Heart right ventricle (tissue), 16 donors: Measurements from ENCODE around the gene RANBP9. TPM values are rescaled to one million over a fixed set of nuclear protein-coding genes. Genes with fewer than 3 reads are reported as not detected.

Experiments
- ATAC-seq, 8 donors: fragments of 200-7000 bp; cut with Tn5 transposase; one replicate each; pipeline ENCODE4 v1.9.1; 2020; ENCODE audit warnings: mild to moderate bottlenecking in 8 of 8, moderate library complexity in 8 of 8, moderate number of reproducible peaks in 1 of 8
- DNase-seq, 2 donors: peaks; one replicate each; pipeline ENCODE4 v3.0.0-alpha.2; 2020
- H3K27ac ChIP-seq, 10 donors: fragments of 200-600 bp; sonication (generic) in 2 of 10; one replicate each; pipeline versions ENCODE4 v1.5.0 to v1.8.0; 2020 to 2022; ENCODE audit warnings: mild to moderate bottlenecking in 3 of 10
- H3K27me3 ChIP-seq, 7 donors: fragments of 200-600 bp; one replicate each; pipeline ENCODE4 v1.8.0; 2021 to 2022; ENCODE audit warnings: mild to moderate bottlenecking in 2 of 7
- H3K36me3 ChIP-seq, 9 donors: fragments of 200-600 bp; sonication (generic) in 1 of 9; one replicate each; pipeline versions ENCODE4 v1.5.0 to v1.8.0; 2020 to 2022; ENCODE audit warnings: mild to moderate bottlenecking in 2 of 9
- H3K4me1 ChIP-seq, 9 donors: fragments of 200-600 bp; sonication (generic) in 1 of 9; one replicate each; pipeline versions ENCODE4 v1.5.0 to v1.8.0; 2020 to 2022; ENCODE audit warnings: mild to moderate bottlenecking in 4 of 9
- H3K4me3 ChIP-seq, 10 donors: fragments of 200-600 bp; sonication (generic) in 2 of 10; one replicate each; pipeline versions ENCODE4 v1.5.0 to v1.8.0; 2020 to 2022; ENCODE audit warnings: mild to moderate bottlenecking in 7 of 10, moderate library complexity in 2 of 10
- H3K9me3 ChIP-seq, 11 donors: fragments of 200-600 bp in 10 of 11; sonication (generic) in 2 of 11; one replicate each; pipeline versions ENCODE4 v1.5.0 to v1.8.0; 2013 to 2022; ENCODE audit warnings: mild to moderate bottlenecking in 2 of 11, control low read depth in 1 of 11, moderate library complexity in 1 of 11
- WGBS, 2 donors: extraction: QIAGEN DNeasy Blood & Tissue Kit; methylation state at CpG; one replicate each; pipeline ENCODE4 v1.1.7; 2013; ENCODE audit warnings: inconsistent platforms in 1 of 2; 5-methylcytosine and 5-hydroxymethylcytosine counted together
- intact Hi-C, 10 donors: fragments of 100-400 bp; cut with DNase I; formaldehyde crosslinking; loops; one replicate each; pipeline versions ENCODE4 v1.11.1 to v1.14.2; 2022
- polyA plus RNA-seq, 2 donors: library from polyadenylated mRNA; stranded (reverse); fragments of 200-250 nt; gene quantifications; one replicate each; pipeline ENCODE4 v1.2.3, GENCODE V29; 2013
- total RNA-seq, 10 donors: library from RNA; stranded (reverse); fragmentation: NEBNext Ultra II Directional in 3 of 10; extraction: Animal tissue kit (Norgen Biotek cat#: 25700) in 3 of 10; gene quantifications; one replicate each; pipeline versions ENCODE4 v1.2.1 to v1.2.4, GENCODE V29; 2021 to 2023
- TF ChIP-seq, protein P1 (sequence below), 9 donors: fragments of 200-600 bp; sonication (generic) in 2 of 9; IDR thresholded peaks; one replicate each; pipeline versions ENCODE4 v1.5.0 to v1.8.0; 2021 to 2022; ENCODE audit warnings: antibody characterized with exemption in 9 of 9, mild to moderate bottlenecking in 5 of 9, moderate library complexity in 1 of 9
- donor health status: Arrhythmogenic right ventricular cardiomyopathy.
- donor health status: ischemic (EF 13 %, LVEDD 7.1; RV severe dilation, severe dysfunction).
- donor health status: healthy with polysubstance abuse.
- donor health status: DM: no; HTN: yes; CAD: no.
- donor health status: DM: no; HTN: no; CAD: no.
- donor health status: ischemic (EF 25% LVEDD 6.9; RV normal size, moderate dysfunction).
- donor health status: ischemic (EF 25% LVEDD 5.7; RV mildly dilated, moderate dysfunction).
- donor health status: healthy.
- donor health status: DM: yes; HTN: yes; CAD: no.
- donor health status: Ischemic cardiomyopathy.
- donor health status: ischemic (EF 35%, LVEDD 5.7; RV mildly dilated, moderate dysfunction).
- donor health status: nonischemic (EF 11% LVEDD 7.7; RV severe dilation, severe dysfunction).
- donor health status: DM: yes; HTN: yes; CAD: no.
- donor health status: PGD.
- donor health status: ischemic (EF 29% LVEDD 5.4; RV normal size, mild dysfunction).
- donor health status: nonischemic (EF 23%, LVEDD 6.1; RV moderate dilation, normal function).

The RANBP9 gene
- total and polyA plus RNA-seq, 12 donors = 10.0 to 41.6 (median 33.8) TPM

DNA sequence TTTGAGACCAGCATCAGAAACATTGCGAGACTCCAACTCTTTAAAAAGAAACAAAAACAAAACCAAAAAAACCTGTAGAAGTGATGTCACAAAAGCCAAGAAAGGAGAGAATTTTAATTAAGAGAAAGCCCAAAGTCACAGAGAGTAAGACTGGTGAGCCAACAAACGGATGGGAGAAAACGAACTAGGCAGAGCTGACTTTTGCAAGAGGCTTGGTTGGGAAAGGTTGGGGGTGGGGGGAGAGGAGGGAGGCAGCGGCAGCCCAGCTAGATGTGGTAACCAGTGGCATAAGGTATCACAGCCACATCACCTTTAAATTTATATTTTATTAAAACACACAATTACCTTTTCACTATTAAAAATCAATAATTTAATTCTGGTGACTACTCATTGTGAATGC, 73.0 kb downstream of the RANBP9 start:
- TF ChIP-seq, protein P1, sequence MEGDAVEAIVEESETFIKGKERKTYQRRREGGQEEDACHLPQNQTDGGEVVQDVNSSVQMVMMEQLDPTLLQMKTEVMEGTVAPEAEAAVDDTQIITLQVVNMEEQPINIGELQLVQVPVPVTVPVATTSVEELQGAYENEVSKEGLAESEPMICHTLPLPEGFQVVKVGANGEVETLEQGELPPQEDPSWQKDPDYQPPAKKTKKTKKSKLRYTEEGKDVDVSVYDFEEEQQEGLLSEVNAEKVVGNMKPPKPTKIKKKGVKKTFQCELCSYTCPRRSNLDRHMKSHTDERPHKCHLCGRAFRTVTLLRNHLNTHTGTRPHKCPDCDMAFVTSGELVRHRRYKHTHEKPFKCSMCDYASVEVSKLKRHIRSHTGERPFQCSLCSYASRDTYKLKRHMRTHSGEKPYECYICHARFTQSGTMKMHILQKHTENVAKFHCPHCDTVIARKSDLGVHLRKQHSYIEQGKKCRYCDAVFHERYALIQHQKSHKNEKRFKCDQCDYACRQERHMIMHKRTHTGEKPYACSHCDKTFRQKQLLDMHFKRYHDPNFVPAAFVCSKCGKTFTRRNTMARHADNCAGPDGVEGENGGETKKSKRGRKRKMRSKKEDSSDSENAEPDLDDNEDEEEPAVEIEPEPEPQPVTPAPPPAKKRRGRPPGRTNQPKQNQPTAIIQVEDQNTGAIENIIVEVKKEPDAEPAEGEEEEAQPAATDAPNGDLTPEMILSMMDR (IDR thresholded peaks at IDR 0.05) = no peak
- peaks cover 0 to 26% (median 7%) of the 10 kb centered on the region in 9 donors for H3K4me1 ChIP-seq
- H3K4me3 ChIP-seq = no peak overlapping the region
- H3K27ac ChIP-seq = no peak overlapping the region
- 83 to 91% methylated on average over 4 of the region's 4 CpGs for WGBS, 2 donors
- DNase-seq (no peak), ATAC-seq (no peak)
- peaks cover 0 to 82% (median 37%) of the 10 kb centered on the region in 9 donors for H3K36me3 ChIP-seq
- no peaks in the 10 kb centered on the region for H3K9me3 ChIP-seq
- no peaks in the 10 kb centered on the region for H3K27me3 ChIP-seq
- intact Hi-C loops = loop anchor here in 1 of 10 donors (5.0 kb wide), 1 partner anchor 69 kb away; no protein-coding TSS in a partner anchor

DNA sequence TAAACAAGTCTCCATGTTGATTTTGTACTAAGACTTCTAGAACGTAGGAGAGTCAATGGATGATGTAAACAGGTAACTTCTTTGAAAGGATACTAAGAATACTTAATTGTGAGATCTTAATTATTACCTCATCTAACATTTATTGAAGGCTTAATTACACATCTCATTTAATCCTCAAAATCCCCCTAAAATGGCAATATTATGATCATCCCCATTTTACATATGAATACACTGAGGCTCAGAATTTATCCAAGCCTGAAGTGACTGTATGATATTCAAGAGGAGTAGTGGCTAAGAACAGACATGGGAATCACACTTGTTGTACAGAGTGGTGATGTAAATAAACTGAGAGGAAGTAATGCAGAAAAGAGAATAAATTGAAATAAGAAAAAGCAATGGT, 73.6 kb downstream of the RANBP9 start:
- TF ChIP-seq, protein P1 (IDR thresholded peaks at IDR 0.05) = no peak
- ATAC-seq = no peak
- no peaks in the 10 kb centered on the region for H3K27me3 ChIP-seq
- no peak overlapping the region for H3K27ac ChIP-seq
- no peaks in the 10 kb centered on the region for H3K9me3 ChIP-seq
- intact Hi-C loops = loop anchor here in 1 of 10 donors (5.0 kb wide), 1 partner anchor 69 kb away; no protein-coding TSS in a partner anchor
- peaks cover 0 to 26% (median 7%) of the 10 kb centered on the region in 9 donors for H3K4me1 ChIP-seq
- peaks cover 0 to 81% (median 37%) of the 10 kb centered on the region in 9 donors for H3K36me3 ChIP-seq
- DNase-seq = no peak
- 91 to 97% methylated on average over 1 of the region's 1 CpG for WGBS, 2 donors
- no peak overlapping the region for H3K4me3 ChIP-seq

DNA sequence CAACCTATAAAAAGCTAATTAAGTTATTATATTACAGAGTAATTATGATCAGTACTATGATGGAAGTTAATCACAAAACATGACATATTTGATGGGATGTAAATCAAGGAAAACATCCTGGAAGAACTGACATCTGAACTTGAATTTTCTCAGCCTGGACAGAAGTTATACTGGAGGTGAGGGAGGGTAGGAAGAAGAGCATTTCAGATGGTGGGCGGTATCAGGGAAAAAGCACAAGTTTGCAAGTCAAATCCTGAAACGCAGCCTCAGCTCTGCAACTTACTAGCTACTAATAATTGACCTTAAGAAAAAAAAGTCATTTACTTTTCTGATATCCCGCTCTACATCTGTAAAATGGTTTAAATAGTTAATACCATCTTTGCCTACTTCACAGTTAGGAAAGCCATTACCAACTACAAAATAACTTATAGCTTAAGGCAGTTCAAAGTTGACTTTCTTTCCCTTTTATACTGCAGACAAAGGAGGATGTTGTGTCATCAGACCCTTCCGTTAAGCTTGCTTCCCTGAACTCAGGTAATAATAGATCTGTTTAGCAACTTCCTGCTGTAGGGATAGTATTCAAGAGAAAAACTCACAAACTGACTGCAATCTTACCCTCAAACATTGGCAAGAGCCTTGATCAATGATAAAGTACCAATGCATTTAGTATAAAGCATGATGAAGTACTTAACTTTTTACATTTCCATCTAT, 75.5 kb downstream of the RANBP9 start:
- peak overlapping the region in 2 of 10 donors; percentile 48 to 58 for H3K27ac ChIP-seq
- intact Hi-C loops = loop anchor here in 1 of 10 donors (5.0 kb wide), 1 partner anchor 71 kb away; no protein-coding TSS in a partner anchor
- peaks cover 0 to 26% (median 8%) of the 10 kb centered on the region in 9 donors for H3K4me1 ChIP-seq
- no peak overlapping the region for H3K4me3 ChIP-seq
- peak in 1 of 8 donors; percentile 65 for ATAC-seq
- H3K27me3 ChIP-seq = no peaks in the 10 kb centered on the region
- WGBS, 2 donors = 73 to 78% methylated on average over 4 of the region's 4 CpGs
- no peaks in the 10 kb centered on the region for H3K9me3 ChIP-seq
- TF ChIP-seq, protein P1 (IDR thresholded peaks at IDR 0.05) = no peak
- H3K36me3 ChIP-seq = peaks cover 0 to 79% (median 37%) of the 10 kb centered on the region in 9 donors
- DNase-seq = no peak

DNA sequence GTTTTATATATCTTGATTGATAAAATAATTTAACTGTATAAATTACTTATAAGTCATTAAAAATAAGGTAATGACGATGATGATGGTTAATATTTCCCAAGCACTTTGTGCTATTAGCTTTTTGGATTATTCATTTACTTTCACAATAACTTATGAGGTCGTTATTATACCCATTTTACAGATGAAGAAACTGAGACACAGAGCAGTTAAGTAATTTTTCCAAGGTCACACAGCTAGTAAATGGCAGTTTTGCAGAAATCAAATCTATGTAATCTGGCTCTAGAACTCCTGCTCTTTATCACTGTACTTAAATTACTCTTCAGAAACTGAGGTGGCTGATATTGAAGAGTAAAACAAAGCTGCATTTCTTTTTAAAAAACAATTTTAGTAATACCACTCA, 78.3 kb downstream of the RANBP9 start:
- H3K4me3 ChIP-seq = no peak overlapping the region
- peaks cover 0 to 26% (median 8%) of the 10 kb centered on the region in 9 donors for H3K4me1 ChIP-seq
- H3K27me3 ChIP-seq = no peaks in the 10 kb centered on the region
- H3K27ac ChIP-seq = no peak overlapping the region
- no peak for DNase-seq
- WGBS, 2 donors = 98% methylated on average over 2 of the region's 2 CpGs
- peaks cover 0 to 80% (median 22%) of the 10 kb centered on the region in 9 donors for H3K36me3 ChIP-seq
- no peaks in the 10 kb centered on the region for H3K9me3 ChIP-seq
- no peak for ATAC-seq
- TF ChIP-seq, protein P1 (IDR thresholded peaks at IDR 0.05) = no peak
- intact Hi-C loops = loop anchor here in 1 of 10 donors (5.0 kb wide), 1 partner anchor 54 kb away; no protein-coding TSS in a partner anchor
